Gastroesophageal sphincter (tissue), 3 donors: Measurements from ENCODE around the gene SMYD2.

Experiments
- CTCF ChIP-seq, 4 experiments: fragments of 200-600 bp in 2 of 4; fragments of 450-650 bp in 2 of 4; sonication (generic) in 1 of 4; IDR thresholded peaks; one replicate each; pipeline ENCODE4 v1.5.1; 2017 to 2019; ENCODE audit warnings: antibody characterized with exemption in 4 of 4, mild to moderate bottlenecking in 2 of 4, moderate library complexity in 2 of 4
- POLR2A ChIP-seq, 2 donors: fragments of 450-650 bp; IDR thresholded peaks; one replicate each; pipeline ENCODE4 v1.6.1; 2017; ENCODE audit warnings: antibody characterized with exemption in 2 of 2, mild to moderate bottlenecking in 2 of 2, moderate library complexity in 1 of 2

DNA sequence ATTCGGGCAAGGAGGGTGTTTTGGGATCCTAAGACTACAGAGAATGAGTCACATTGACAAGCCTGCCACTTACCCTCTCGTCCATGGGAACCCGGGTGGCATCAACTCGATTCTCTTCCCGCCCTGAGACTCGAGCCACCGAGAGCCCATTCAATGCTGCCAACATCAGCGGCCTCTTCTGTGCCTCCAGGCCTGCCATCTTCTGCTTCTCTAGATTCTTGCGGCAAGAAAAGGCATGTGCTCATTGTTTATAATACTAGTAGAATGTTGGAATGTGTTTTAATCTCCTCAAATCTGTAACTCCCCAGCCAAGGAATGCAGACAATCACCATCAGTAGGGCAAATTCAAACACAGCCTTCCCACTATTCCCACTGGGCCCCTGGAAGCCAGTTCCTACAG is 96.9 kb downstream of the SMYD2 start:
- TF ChIP-seq POLR2A (IDR thresholded peaks at IDR 0.05) (no peak), CTCF (IDR thresholded peaks at IDR 0.05) (no peak)
